Measurements from ENCODE around the gene COL8A2.

GRCh38 chr1:36119456-36119855, 5.6 kb downstream of the COL8A2 start:
- TF ChIP-seq CTCF (IDR thresholded peaks at IDR 0.05), result no peak
- TF ChIP-seq POLR2A (IDR thresholded peaks at IDR 0.05), result no peak
